PC-3 (cell line): ENCODE results near the gene N4BP3.

Source experiments
- EZH2 ChIP-seq: fragments of 300-600 bp; sonication (generic); IDR thresholded peaks from one replicate; pipeline ENCODE4 v1.6.1; 2017; ENCODE audit warnings: antibody characterized with exemption, mild to moderate bottlenecking, low read length; ENCODE audit not compliant: unreplicated experiment
- TF ChIP-seq, protein P1 (sequence below): fragments of 300-600 bp; sonication (generic); conservative IDR thresholded peaks from 2 replicates; pipeline ENCODE4 v1.5.1; 2017; ENCODE audit warnings: antibody characterized with exemption, low read depth, mild to moderate bottlenecking, low read length

GRCh38 chr5:178115814-178116142 is 2.4 kb downstream of the N4BP3 start:
- TF ChIP-seq, protein P1, sequence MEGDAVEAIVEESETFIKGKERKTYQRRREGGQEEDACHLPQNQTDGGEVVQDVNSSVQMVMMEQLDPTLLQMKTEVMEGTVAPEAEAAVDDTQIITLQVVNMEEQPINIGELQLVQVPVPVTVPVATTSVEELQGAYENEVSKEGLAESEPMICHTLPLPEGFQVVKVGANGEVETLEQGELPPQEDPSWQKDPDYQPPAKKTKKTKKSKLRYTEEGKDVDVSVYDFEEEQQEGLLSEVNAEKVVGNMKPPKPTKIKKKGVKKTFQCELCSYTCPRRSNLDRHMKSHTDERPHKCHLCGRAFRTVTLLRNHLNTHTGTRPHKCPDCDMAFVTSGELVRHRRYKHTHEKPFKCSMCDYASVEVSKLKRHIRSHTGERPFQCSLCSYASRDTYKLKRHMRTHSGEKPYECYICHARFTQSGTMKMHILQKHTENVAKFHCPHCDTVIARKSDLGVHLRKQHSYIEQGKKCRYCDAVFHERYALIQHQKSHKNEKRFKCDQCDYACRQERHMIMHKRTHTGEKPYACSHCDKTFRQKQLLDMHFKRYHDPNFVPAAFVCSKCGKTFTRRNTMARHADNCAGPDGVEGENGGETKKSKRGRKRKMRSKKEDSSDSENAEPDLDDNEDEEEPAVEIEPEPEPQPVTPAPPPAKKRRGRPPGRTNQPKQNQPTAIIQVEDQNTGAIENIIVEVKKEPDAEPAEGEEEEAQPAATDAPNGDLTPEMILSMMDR = no peak
- TF ChIP-seq EZH2 = no peak
